Peyer's patch (tissue), 4 donors: Measurements from ENCODE around the gene NRAS. TPM values are rescaled to one million over a fixed set of nuclear protein-coding genes. Genes with fewer than 3 reads are reported as not detected.
A peak's percentile ranks its signal among the peaks of the same experiment; 100 is the strongest.

Experiments used
- DNase-seq, 3 donors: peaks; one replicate each; pipeline ENCODE4 v3.0.0-alpha.2; 2017 to 2019
- H3K27ac ChIP-seq, 4 donors: fragments of 200-600 bp; sonication (generic); one replicate each; pipeline ENCODE4 v1.5.1; 2016 to 2019
- H3K27me3 ChIP-seq, 2 donors: fragments of 200-600 bp; sonication (generic); one replicate each; pipeline ENCODE4 v1.5.1; 2019
- H3K36me3 ChIP-seq, 3 donors: fragments of 200-600 bp; sonication (generic); one replicate each; pipeline ENCODE4 v1.5.1; 2016 to 2019
- H3K4me1 ChIP-seq, 4 donors: fragments of 200-600 bp; sonication (generic); one replicate each; pipeline ENCODE4 v1.5.1; 2016 to 2019
- H3K4me3 ChIP-seq, 4 donors: fragments of 200-600 bp; sonication (generic); 1 replicate in 3 of 4; 2 replicates in 1 of 4; pipeline ENCODE4 v1.5.1; 2016 to 2019; ENCODE audit warnings: mild to moderate bottlenecking in 1 of 4
- H3K9me3 ChIP-seq, 4 donors: fragments of 200-600 bp; sonication (generic); one replicate each; pipeline ENCODE4 v1.5.1; 2016 to 2019; ENCODE audit warnings: mild to moderate bottlenecking in 1 of 4
- POLR2A ChIP-seq, 2 donors: fragments of 450-650 bp; IDR thresholded peaks; one replicate each; pipeline ENCODE4 v1.5.1; 2017; ENCODE audit warnings: antibody characterized with exemption in 2 of 2, mild to moderate bottlenecking in 2 of 2, moderate library complexity in 2 of 2
- total RNA-seq, 4 donors: library from RNA; depleted of rRNA; stranded (reverse); fragments of >200 nt; gene quantifications; one replicate each; pipeline ENCODE4 v1.1.0, GENCODE V29; 2016
- TF ChIP-seq, protein P1 (sequence below), 6 experiments: fragments of 450-650 bp in 4 of 6; fragments of 200-600 bp in 2 of 6; sonication (generic) in 1 of 6; IDR thresholded peaks; one replicate each; pipeline ENCODE4 v1.5.1; 2017 to 2019; ENCODE audit warnings: antibody characterized with exemption in 6 of 6, mild to moderate bottlenecking in 3 of 6, moderate library complexity in 1 of 6

Gene NRAS
- total RNA-seq, 4 donors from 2014 or later: 26.4 to 44.0 (median 29.7) TPM

DNA sequence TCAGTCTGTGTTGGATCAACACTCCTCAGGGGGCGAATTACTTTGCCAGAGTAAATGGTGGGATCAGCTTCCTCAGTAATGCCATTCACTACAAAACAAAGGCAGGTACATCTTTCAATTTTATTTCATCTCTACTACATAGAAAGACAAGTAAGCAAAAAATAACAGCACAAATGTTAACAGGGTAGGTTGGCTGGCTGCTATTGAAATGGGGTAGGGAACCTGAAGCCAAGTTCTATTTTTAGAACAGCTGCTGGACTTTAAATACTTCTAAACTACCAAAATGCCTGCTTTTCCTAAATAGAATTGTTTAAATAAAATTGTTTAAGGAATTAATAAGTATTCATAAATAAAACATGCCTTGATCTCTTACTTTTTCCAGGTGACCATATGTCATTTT is 7.3 kb upstream of the NRAS start:
- Histone ChIP-seq H3K27ac (no peak overlapping the region), H3K4me3 (no peak overlapping the region), H3K9me3 (no peaks in the 10 kb centered on the region), H3K4me1 (no peaks in the 10 kb centered on the region), H3K27me3 (no peaks in the 10 kb centered on the region), H3K36me3 (peaks cover 0 to 100% (median 3%) of the 10 kb centered on the region in 3 donors)
- TF ChIP-seq, protein P1, sequence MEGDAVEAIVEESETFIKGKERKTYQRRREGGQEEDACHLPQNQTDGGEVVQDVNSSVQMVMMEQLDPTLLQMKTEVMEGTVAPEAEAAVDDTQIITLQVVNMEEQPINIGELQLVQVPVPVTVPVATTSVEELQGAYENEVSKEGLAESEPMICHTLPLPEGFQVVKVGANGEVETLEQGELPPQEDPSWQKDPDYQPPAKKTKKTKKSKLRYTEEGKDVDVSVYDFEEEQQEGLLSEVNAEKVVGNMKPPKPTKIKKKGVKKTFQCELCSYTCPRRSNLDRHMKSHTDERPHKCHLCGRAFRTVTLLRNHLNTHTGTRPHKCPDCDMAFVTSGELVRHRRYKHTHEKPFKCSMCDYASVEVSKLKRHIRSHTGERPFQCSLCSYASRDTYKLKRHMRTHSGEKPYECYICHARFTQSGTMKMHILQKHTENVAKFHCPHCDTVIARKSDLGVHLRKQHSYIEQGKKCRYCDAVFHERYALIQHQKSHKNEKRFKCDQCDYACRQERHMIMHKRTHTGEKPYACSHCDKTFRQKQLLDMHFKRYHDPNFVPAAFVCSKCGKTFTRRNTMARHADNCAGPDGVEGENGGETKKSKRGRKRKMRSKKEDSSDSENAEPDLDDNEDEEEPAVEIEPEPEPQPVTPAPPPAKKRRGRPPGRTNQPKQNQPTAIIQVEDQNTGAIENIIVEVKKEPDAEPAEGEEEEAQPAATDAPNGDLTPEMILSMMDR (IDR thresholded peaks at IDR 0.05): no peak
- no peak for TF ChIP-seq POLR2A (IDR thresholded peaks at IDR 0.05)
- DNase-seq: no peak

DNA sequence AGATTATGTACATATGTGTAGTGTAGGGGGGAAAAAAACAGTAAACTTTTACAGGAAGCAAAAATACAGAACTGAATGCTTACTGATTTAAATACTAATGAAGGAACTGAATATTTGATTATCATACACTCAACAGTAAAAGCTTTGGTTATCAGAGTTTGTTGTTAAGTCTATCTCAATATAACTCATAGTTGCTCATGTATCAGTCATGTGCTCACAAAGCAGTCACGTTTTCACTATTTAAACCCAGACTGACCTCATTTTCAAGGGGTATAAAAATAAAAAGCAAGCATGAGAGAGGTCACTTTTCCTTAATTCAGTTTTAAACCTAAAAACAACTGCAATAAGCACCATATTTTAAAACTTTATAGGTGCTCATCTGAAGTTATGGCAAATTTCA is 6.9 kb upstream of the NRAS start:
- Histone ChIP-seq H3K4me1 (no peaks in the 10 kb centered on the region), H3K9me3 (no peaks in the 10 kb centered on the region), H3K36me3 (peaks cover 0 to 100% (median 3%) of the 10 kb centered on the region in 3 donors), H3K4me3 (no peak overlapping the region), H3K27ac (no peak overlapping the region), H3K27me3 (no peaks in the 10 kb centered on the region)
- DNase-seq: no peak
- no peak for TF ChIP-seq POLR2A (IDR thresholded peaks at IDR 0.05)
- TF ChIP-seq, protein P1 (IDR thresholded peaks at IDR 0.05): no peak

DNA sequence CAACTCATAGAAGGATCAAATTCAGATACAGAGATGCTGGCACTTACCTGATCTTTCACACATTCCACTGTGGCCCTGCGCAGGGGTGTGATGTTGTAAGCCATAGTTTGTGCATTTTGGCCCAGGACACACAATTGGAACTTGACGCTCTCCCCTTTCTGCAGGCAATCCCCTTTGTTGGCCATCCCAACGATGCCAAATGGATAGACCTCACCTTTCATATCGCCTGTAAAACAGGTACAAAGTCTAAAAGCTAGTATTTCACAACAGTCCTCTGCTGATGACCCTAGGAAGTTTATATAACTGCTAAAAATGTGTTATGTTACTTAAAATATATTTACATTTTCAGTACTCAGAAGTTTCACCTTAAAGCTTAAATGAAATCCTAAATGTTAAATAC is 3.9 kb upstream of the NRAS start:
- H3K9me3 ChIP-seq: no peaks in the 10 kb centered on the region
- no peak overlapping the region for H3K4me3 ChIP-seq
- DNase-seq: no peak
- no peak for TF ChIP-seq POLR2A (IDR thresholded peaks at IDR 0.05)
- TF ChIP-seq, protein P1 (IDR thresholded peaks at IDR 0.05): no peak
- peaks cover 0 to 9% (median 0%) of the 10 kb centered on the region in 4 donors for H3K4me1 ChIP-seq
- H3K27ac ChIP-seq: peak overlapping the region in 1 of 4 donors; percentile 23
- no peaks in the 10 kb centered on the region for H3K27me3 ChIP-seq
- H3K36me3 ChIP-seq: peaks cover 0 to 83% (median 3%) of the 10 kb centered on the region in 3 donors

DNA sequence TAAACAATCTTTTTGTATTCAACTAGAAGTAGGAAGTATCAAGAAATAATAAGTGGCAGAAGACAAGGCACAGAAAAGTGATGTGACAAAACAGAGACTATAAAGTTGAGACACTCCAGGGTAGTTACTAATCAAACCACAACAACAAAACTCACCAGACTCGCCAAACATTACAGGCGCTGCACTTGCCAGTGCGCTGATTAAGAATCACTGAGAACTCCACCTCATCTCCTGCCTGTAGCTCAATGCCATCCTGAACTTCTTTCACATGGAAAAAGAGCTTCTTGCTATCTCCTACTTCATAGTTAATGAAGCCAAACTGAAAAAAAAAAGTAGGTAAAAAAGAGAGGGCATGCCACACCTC is 2.8 kb upstream of the NRAS start:
- Histone ChIP-seq H3K27ac (no peak overlapping the region), H3K9me3 (no peaks in the 10 kb centered on the region), H3K27me3 (no peaks in the 10 kb centered on the region), H3K4me1 (peaks cover 0 to 20% (median 2%) of the 10 kb centered on the region in 4 donors), H3K36me3 (peaks cover 0 to 72% (median 3%) of the 10 kb centered on the region in 3 donors), H3K4me3 (no peak overlapping the region)
- TF ChIP-seq, protein P1 (IDR thresholded peaks at IDR 0.05): no peak
- no peak for TF ChIP-seq POLR2A (IDR thresholded peaks at IDR 0.05)
- DNase-seq: no peak

DNA sequence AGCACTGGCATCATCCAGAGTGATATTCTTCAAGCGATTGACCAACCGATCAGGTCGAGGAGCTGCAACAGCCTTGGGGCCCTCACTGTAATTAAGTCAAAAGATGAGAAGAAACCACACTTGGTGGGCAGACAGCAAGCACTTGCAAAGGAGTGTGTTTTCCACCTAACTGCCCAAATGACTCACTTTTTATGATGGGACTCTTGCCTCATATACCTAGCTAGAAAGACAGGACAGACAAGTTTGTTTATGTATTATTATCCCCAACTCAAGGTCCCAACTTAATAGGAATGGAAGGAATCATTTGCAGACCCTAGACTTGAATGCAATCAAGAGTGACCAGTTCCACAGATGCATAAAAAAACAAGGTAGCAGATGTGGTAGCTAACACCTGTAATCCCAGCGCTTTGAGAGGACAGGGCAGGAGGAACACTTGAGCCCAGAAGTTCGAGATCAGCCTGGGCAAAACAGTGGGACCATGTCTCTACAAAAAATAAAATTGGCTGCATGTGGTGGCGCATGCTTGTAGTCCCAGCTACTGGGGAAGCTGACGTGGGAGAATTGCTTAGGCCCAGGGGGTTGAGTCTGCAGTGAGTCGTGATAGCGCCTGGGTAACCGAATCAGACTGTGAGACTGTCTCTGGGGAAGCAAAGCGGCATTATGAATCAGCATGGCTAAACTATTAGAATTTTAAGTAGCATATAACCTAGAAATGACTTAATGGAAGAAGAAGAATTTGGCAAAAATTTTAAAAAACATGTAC is 2.3 kb upstream of the NRAS start:
- peaks cover 0 to 68% (median 2%) of the 10 kb centered on the region in 3 donors for H3K36me3 ChIP-seq
- H3K4me3 ChIP-seq: no peak overlapping the region
- TF ChIP-seq POLR2A (IDR thresholded peaks at IDR 0.05): no peak
- TF ChIP-seq, protein P1 (IDR thresholded peaks at IDR 0.05): no peak
- H3K27me3 ChIP-seq: no peaks in the 10 kb centered on the region
- H3K9me3 ChIP-seq: no peaks in the 10 kb centered on the region
- no peak overlapping the region for H3K27ac ChIP-seq
- H3K4me1 ChIP-seq: peaks cover 0 to 25% (median 2%) of the 10 kb centered on the region in 4 donors
- DNase-seq: no peak
